ENCODE results near the gene SLC34A3.

Gene SLC34A3

DNA sequence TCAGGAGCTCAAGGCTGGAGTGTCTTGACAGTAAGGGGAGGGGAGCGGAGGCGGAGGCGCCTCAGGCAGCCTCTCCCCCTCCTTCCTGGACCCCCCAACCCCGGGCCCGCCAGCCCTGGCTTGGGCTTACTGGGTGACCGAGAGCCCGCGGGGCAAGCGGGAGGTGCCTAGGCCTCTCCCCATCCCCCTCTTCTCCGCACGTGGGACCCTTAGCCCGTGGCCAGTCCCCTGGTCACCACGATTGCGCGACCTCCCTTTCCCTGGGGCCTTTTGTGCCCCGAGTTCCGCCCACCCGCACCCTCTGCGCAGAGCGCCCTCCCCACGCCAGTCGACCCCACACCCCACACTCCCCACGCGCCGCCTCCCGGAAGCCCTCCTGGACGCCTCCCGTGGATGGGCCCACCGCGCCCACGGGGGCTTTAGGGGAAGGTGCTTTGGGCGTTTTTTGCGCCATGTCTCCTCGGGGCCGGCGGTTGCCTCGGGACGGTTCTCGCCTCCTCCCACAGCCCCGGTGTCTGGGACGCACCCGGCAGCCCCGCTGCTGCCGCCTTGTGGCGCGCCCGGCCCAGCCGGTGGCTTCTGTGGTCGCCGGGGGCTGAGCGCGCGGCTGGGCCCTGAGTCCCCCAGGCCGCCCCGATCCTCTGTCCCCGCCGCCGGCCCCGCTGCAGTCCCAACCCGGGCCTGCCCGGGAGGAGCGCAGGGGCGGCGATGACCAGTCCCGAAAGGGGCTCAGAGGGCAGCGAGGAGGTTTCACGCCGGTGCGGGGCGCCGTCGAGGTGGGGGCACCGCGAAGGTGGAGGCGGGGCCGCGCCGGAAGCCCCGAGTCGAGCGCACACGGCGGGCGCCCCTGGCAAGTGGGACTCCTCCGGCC, 50.0 kb downstream of the SLC34A3 start:
- TF ChIP-seq GABPA (IDR thresholded peaks at IDR 0.05; ENCODE audit: low read depth) (no peak), CTCF (IDR thresholded peaks at IDR 0.05; ENCODE audit: insufficient read depth, low read length) (no peak), SPI1 (IDR thresholded peaks at IDR 0.05; ENCODE audit: borderline replicate concordance, low read depth) (no peak), REST (IDR thresholded peaks at IDR 0.05; ENCODE audit: insufficient replicate concordance, low read depth) (no peak), POLR2AphosphoS5 (IDR thresholded peaks at IDR 0.05; ENCODE audit: low read depth) (no peak)

DNA sequence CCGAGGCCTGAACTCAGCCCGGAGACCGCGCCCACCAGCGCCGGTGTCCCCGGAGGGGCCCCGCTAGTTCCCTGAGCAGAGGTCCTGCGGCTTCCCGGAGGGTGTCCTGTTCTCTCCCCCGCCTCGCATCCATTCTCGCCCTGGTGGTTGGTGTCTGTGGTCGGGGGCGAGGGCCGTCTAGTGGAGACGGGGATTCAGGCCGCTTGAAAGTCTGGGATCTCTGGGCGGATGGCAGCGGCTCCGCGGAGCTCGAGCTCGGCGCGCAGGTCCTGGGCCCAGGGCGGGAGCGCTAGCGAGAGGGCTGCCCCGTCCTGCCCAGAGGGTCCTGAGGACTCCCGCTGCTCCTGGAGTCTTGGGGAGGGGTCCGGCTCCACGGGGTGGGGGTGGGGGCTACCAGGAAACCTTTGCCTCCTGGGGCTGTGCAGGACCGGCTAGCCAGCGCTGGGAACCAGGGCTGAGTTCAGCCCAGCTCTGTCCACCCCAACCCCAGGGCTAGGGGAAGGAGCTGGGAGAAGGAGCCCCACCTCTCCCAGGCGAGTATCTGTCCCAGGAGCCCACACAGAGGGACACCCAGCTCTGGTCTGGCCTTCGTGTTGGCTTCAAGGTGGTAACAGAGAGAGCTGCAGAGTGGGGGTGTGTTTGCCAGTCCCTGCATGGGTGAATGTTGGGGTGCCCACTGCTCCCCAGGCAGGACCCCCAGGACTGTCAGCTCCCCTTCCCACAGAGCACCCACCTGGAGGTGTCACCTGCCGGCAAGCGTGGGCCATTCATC, 50.8 kb downstream of the SLC34A3 start:
- DNase-seq (ENCODE audit: low read depth in 1 of 2, low spot score in 1 of 2) = no peak
- TF ChIP-seq GABPA (IDR thresholded peaks at IDR 0.05; ENCODE audit: low read depth) (no peak), REST (IDR thresholded peaks at IDR 0.05; ENCODE audit: insufficient replicate concordance, low read depth) (no peak), CTCF (IDR thresholded peaks at IDR 0.05; ENCODE audit: insufficient read depth, low read length) (no peak), SPI1 (IDR thresholded peaks at IDR 0.05; ENCODE audit: borderline replicate concordance, low read depth) (no peak), POLR2AphosphoS5 (IDR thresholded peaks at IDR 0.05; ENCODE audit: low read depth) (no peak)
- H3K27me3 ChIP-seq (ENCODE audit: insufficient read depth, poor library complexity, severe bottlenecking) = no peaks in the 10 kb centered on the region
- no peak overlapping the region for H3K27ac ChIP-seq (replicated peaks)
- H3K4me3 ChIP-seq (replicated peaks; ENCODE audit: insufficient read depth, low read length) = no peak overlapping the region

More for the DNA sequence above, 50.0 kb downstream of the SLC34A3 start:
- Histone ChIP-seq H3K27me3 (ENCODE audit: insufficient read depth, poor library complexity, severe bottlenecking) (no peaks in the 10 kb centered on the region), H3K4me3 (replicated peaks; ENCODE audit: insufficient read depth, low read length) (no peak overlapping the region), H3K27ac (replicated peaks) (no peak overlapping the region)
- DNase-seq (ENCODE audit: low read depth in 1 of 2, low spot score in 1 of 2) = no peak

Data from HL-60 (cell line).